K562 (cell line): ENCODE measurements around the gene GANAB. TPM values are rescaled to one million over a fixed set of nuclear protein-coding genes. Genes with fewer than 3 reads are reported as not detected.

Experiments used
- CAMTA2 ChIP-seq: fragments of 250-450 bp; sonication (Bioruptor Pico); conservative IDR thresholded peaks from 2 replicates; pipeline ENCODE4 v1.5.1; 2022
- CBX5 ChIP-seq: IDR thresholded peaks from 2 replicates; pipeline ENCODE4 v1.6.1; 2014; ENCODE audit warnings: low read depth, borderline replicate concordance
- CREB5 ChIP-seq: fragments of 250-450 bp; sonication (Bioruptor Pico); IDR thresholded peaks from 2 replicates; pipeline ENCODE4 v1.5.0; 2020; ENCODE audit warnings: mild to moderate bottlenecking
- ETV6 ChIP-seq, 3 experiments: fragments of 150-350 bp in 1 of 3; sonication (generic) in 1 of 3; formaldehyde crosslinking in 1 of 3; IDR thresholded peaks; 2 replicates each; pipeline versions ENCODE4 v1.6.1 to v1.8.0; 2014 to 2022; ENCODE audit warnings: borderline replicate concordance in 2 of 3, low read depth in 2 of 3, antibody characterized with exemption in 1 of 3, low read length in 1 of 3, mild to moderate bottlenecking in 1 of 3, missing genetic modification reagents in 1 of 3
- FOSL1 ChIP-seq: fragments of 200-800 bp; sonication (Bioruptor generic); conservative IDR thresholded peaks from 2 replicates; pipeline ENCODE4 v1.6.1; 2016; ENCODE audit warnings: missing genetic modification characterization, missing compliant biosample characterization
- FOXJ2 ChIP-seq: fragments of 200-800 bp; sonication (Bioruptor generic); IDR thresholded peaks from 2 replicates; pipeline ENCODE4 v1.6.1; 2016; ENCODE audit warnings: missing genetic modification characterization, missing compliant biosample characterization
- GATAD2B ChIP-seq: fragments of 450-650 bp; IDR thresholded peaks from 2 replicates; pipeline ENCODE4 v1.6.1; 2017; ENCODE audit warnings: mild to moderate bottlenecking, borderline replicate concordance
- HDAC1 ChIP-seq, 2 experiments: fragments of 450-650 bp; IDR thresholded peaks; 2 replicates each; pipeline ENCODE4 v1.6.1; 2016 to 2017; ENCODE audit warnings: inconsistent platforms in 1 of 2, mild to moderate bottlenecking in 1 of 2, moderate library complexity in 1 of 2
- HDAC2 ChIP-seq: fragments of 450-650 bp; IDR thresholded peaks from 2 replicates; pipeline ENCODE4 v1.6.1; 2016; ENCODE audit warnings: mild to moderate bottlenecking
- HNRNPK ChIP-seq: fragments of 200-400 bp; formaldehyde crosslinking; IDR thresholded peaks from one replicate; pipeline ENCODE4 v1.6.1; 2018; ENCODE audit warnings: mild to moderate bottlenecking, low read depth, low read length; ENCODE audit not compliant: poor library complexity, severe bottlenecking
- HNRNPUL1 ChIP-seq: fragments of 200-400 bp; formaldehyde crosslinking; IDR thresholded peaks from 2 replicates; pipeline ENCODE4 v1.6.1; 2017; ENCODE audit warnings: low read length
- MCM3 ChIP-seq: fragments of 450-650 bp; IDR thresholded peaks from 2 replicates; pipeline ENCODE4 v1.6.1; 2016
- NRF1 ChIP-seq, 2 experiments: fragments of 450-650 bp; IDR thresholded peaks in 1 of 2; conservative IDR thresholded peaks in 1 of 2; 2 replicates each; pipeline ENCODE4 v1.6.1; 2014; ENCODE audit warnings: mild to moderate bottlenecking in 2 of 2
- PHB ChIP-seq: fragments of 250-450 bp; sonication (Bioruptor Pico); IDR thresholded peaks from 2 replicates; pipeline ENCODE4 v1.5.0; 2021
- RBBP5 ChIP-seq: fragments of 200-600 bp; sonication (generic); IDR thresholded peaks from 2 replicates; pipeline ENCODE4 v1.6.1; 2012; ENCODE audit warnings: borderline replicate concordance, mild to moderate bottlenecking, low read length, control low read depth, inconsistent platforms; ENCODE audit not compliant: insufficient read depth, poor library complexity, severe bottlenecking
- RFX1 ChIP-seq: fragments of 450-650 bp; IDR thresholded peaks from 2 replicates; pipeline ENCODE4 v1.6.1; 2016; ENCODE audit warnings: mild to moderate bottlenecking, moderate library complexity
- RFX5 ChIP-seq: IDR thresholded peaks from 2 replicates; pipeline ENCODE4 v1.6.1; 2011; ENCODE audit warnings: low read depth, mild to moderate bottlenecking, improper control_type of control experiment, low read length
- RHOXF2B ChIP-seq: fragments of 250-450 bp; sonication (Bioruptor Pico); conservative IDR thresholded peaks from 2 replicates; pipeline ENCODE4 v1.5.1; 2021
- SAP30 ChIP-seq: fragments of 200-600 bp; sonication (generic); IDR thresholded peaks from 2 replicates; pipeline ENCODE4 v1.6.1; 2012; ENCODE audit warnings: borderline replicate concordance, low read depth, mild to moderate bottlenecking, moderate library complexity, low read length, control low read depth, inconsistent platforms; ENCODE audit not compliant: insufficient read depth, poor library complexity, severe bottlenecking
- SIN3A ChIP-seq, 2 experiments: fragments of 150-350 bp in 1 of 2; IDR thresholded peaks; 2 replicates each; pipeline ENCODE4 v1.6.1; 2011 to 2016; ENCODE audit warnings: borderline replicate concordance in 2 of 2, low read depth in 2 of 2, low read length in 2 of 2, mild to moderate bottlenecking in 2 of 2, moderate library complexity in 2 of 2; ENCODE audit not compliant: control insufficient read depth in 1 of 2
- SP1 ChIP-seq: sonication (generic); formaldehyde crosslinking; IDR thresholded peaks from 2 replicates; pipeline ENCODE4 v1.8.1; 2022; ENCODE audit warnings: mild to moderate bottlenecking, missing genetic modification reagents
- TAL1 ChIP-seq: fragments of 450-650 bp; IDR thresholded peaks from 2 replicates; pipeline ENCODE4 v1.6.1; 2016; ENCODE audit warnings: mild to moderate bottlenecking
- TARDBP ChIP-seq: fragments of 450-650 bp; IDR thresholded peaks from 2 replicates; pipeline ENCODE4 v1.6.1; 2016
- ZC3H4 ChIP-seq: sonication (generic); formaldehyde crosslinking; IDR thresholded peaks from 2 replicates; pipeline ENCODE4 v1.9.0; 2021; ENCODE audit warnings: missing genetic modification reagents, borderline replicate concordance
- ZNF282 ChIP-seq: sonication (generic); formaldehyde crosslinking; IDR thresholded peaks from 2 replicates; pipeline ENCODE4 v1.8.1; 2023; ENCODE audit warnings: missing genetic modification reagents
- ZNF347 ChIP-seq: fragments of 450-650 bp; formaldehyde crosslinking; IDR thresholded peaks from 2 replicates; pipeline ENCODE4 v1.4.0; 2020; ENCODE audit warnings: low read depth, mild to moderate bottlenecking, moderate library complexity
- ZNF57 ChIP-seq: fragments of 450-650 bp; formaldehyde crosslinking; IDR thresholded peaks from 2 replicates; pipeline ENCODE4 v1.4.0; 2020; ENCODE audit warnings: mild to moderate bottlenecking, moderate library complexity
- ZNF668 ChIP-seq: fragments of 250-450 bp; sonication (Bioruptor Pico); IDR thresholded peaks from 2 replicates; pipeline ENCODE4 v1.8.0; 2022; ENCODE audit warnings: mild to moderate bottlenecking, inconsistent platforms
- polyA plus RNA-seq, 8 experiments: library from polyadenylated mRNA; depleted of rRNA in 4 of 8; stranded (reverse) in 5 of 8; unstranded in 3 of 8; fragments of >200 nt; fragmentation: Nextera tagmentation in 2 of 8; fragmentation: Illumina TruSeq in 1 of 8; extraction: Ambion mirVana in 2 of 8; extraction: Trizol in 1 of 8; gene quantifications; 2 replicates each; pipeline versions ENCODE4 v1.2.1 to v1.2.3, GENCODE V29; 2011 to 2014; ENCODE audit warnings: inconsistent platforms in 1 of 8, missing spikeins in 1 of 8
- total RNA-seq, 7 experiments: library from RNA; depleted of rRNA in 6 of 7; stranded (reverse); fragments of >200 nt in 6 of 7; fragmentation: Illumina TruSeq in 2 of 7; extraction: Trizol in 2 of 7; gene quantifications; 2 replicates each; pipeline versions ENCODE4 v1.2.1 to v1.2.3, GENCODE V29; 2011 to 2021; ENCODE audit warnings: low replicate concordance in 1 of 7
- TF ChIP-seq, protein P1 (sequence below): sonication (generic); formaldehyde crosslinking; IDR thresholded peaks from 2 replicates; pipeline ENCODE4 v1.8.1; 2023; ENCODE audit warnings: mild to moderate bottlenecking, missing genetic modification reagents

Gene GANAB
- total and polyA plus RNA-seq, 9 of the 15 experiments (the other 6 are each of a cell fraction or from before 2014, with no cell fraction given) = 6.5 to 284 (median 161) TPM

- TF ChIP-seq HNRNPUL1 (no peak), NRF1 (conservative IDR thresholded peaks at IDR 0.05 in 1 of 2, IDR thresholded peaks at IDR 0.05 in 1 of 2) (no peak), ETV6 (IDR thresholded peaks at IDR 0.05; ENCODE audit: borderline replicate concordance in 1 of 2, low read depth in 2 of 2, low read length in 1 of 2) (no peak), ETV6 (CRISPR knock-in tag; IDR thresholded peaks at IDR 0.05; ENCODE audit: borderline replicate concordance) (no peak), HDAC1 (IDR thresholded peaks at IDR 0.05) (no peak; a peak in 1 of 4 replicates), ZNF282 (CRISPR knock-in tag) (no peak), ZNF57 (CRISPR knock-in tag) (no peak), HDAC2 (0 out of 2 replicates have a peak, but pooled peaks have one; percentile 21), MCM3 (no peak), RFX5 (no peak), TAL1 (no peak), RFX1 (no peak), ZNF347 (CRISPR knock-in tag) (no peak), SIN3A (IDR thresholded peaks at IDR 0.05; ENCODE audit: borderline replicate concordance in 2 of 2, control insufficient read depth in 1 of 2, low read depth in 2 of 2, low read length in 2 of 2) (0 out of 4 replicates have a peak, but pooled peaks of 1 of the 2 experiments have one; percentile 5), RBBP5 (no peak), PHB (peak; percentile 62; the same call in 1 of the 2 replicates), CBX5 (no peak), CAMTA2 (no peak; the same call in 1 of the 2 replicates), FOSL1 (tag) (0 out of 2 replicates have a peak, but pooled peaks have one; percentile 28), ZNF668 (CRISPR knock-in tag) (no peak), GATAD2B (no peak; the same call in 1 of the 2 replicates), TARDBP (peak; percentile 71; the same call in 1 of the 2 replicates), SP1 (CRISPR knock-in tag) (peak; percentile 16; the same call in 1 of the 2 replicates), HNRNPK (no peak), FOXJ2 (tag) (no peak), SAP30 (peak; percentile 0), CREB5 (CRISPR knock-in tag) (no peak), ZC3H4 (CRISPR knock-in tag) (no peak), RHOXF2B (CRISPR knock-in tag) (no peak)
- TF ChIP-seq, protein P1, sequence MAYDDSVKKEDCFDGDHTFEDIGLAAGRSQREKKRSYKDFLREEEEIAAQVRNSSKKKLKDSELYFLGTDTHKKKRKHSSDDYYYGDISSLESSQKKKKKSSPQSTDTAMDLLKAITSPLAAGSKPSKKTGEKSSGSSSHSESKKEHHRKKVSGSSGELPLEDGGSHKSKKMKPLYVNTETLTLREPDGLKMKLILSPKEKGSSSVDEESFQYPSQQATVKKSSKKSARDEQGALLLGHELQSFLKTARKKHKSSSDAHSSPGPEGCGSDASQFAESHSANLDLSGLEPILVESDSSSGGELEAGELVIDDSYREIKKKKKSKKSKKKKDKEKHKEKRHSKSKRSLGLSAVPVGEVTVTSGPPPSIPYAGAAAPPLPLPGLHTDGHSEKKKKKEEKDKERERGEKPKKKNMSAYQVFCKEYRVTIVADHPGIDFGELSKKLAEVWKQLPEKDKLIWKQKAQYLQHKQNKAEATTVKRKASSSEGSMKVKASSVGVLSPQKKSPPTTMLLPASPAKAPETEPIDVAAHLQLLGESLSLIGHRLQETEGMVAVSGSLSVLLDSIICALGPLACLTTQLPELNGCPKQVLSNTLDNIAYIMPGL (CRISPR knock-in tag) = no peak
These were observed 24.8 kb upstream of the GANAB start (continued) for GRCh38 chr11:62671236-62671607.
